Peyer's patch (tissue), 4 donors: ENCODE measurements around the gene ZNF407.

ENCODE experiments used
- CTCF ChIP-seq, 6 experiments: fragments of 450-650 bp in 4 of 6; fragments of 200-600 bp in 2 of 6; sonication (generic) in 1 of 6; IDR thresholded peaks; one replicate each; pipeline ENCODE4 v1.5.1; 2017 to 2019; ENCODE audit warnings: antibody characterized with exemption in 6 of 6, mild to moderate bottlenecking in 3 of 6, moderate library complexity in 1 of 6
- POLR2A ChIP-seq, 2 donors: fragments of 450-650 bp; IDR thresholded peaks; one replicate each; pipeline ENCODE4 v1.5.1; 2017; ENCODE audit warnings: antibody characterized with exemption in 2 of 2, mild to moderate bottlenecking in 2 of 2, moderate library complexity in 2 of 2

- TF ChIP-seq CTCF (IDR thresholded peaks at IDR 0.05) (no peak), POLR2A (IDR thresholded peaks at IDR 0.05) (no peak)
Observed at GRCh38 chr18:74683573-74683972, 85.9 kb downstream of the ZNF407 start.
